Type B pancreatic cell (in vitro differentiated cells): ENCODE results near the gene TIMM22. TPM values are rescaled to one million over a fixed set of nuclear protein-coding genes. Genes with fewer than 3 reads are reported as not detected.

Experiments
- DNase-seq: peaks from one replicate; pipeline ENCODE4 v3.0.0; 2021; ENCODE audit warnings: mixed read lengths; ENCODE audit not compliant: unreplicated experiment; ENCODE audit errors: extremely low spot score
- H3K27ac Mint-ChIP-seq: 2 replicates; pipeline ENCODE4 v1.8.0; 2021; ENCODE audit warnings: mild to moderate bottlenecking, mixed read lengths
- H3K27me3 Mint-ChIP-seq: 2 replicates; pipeline ENCODE4 v1.8.0; 2021; ENCODE audit warnings: mixed read lengths
- H3K36me3 Mint-ChIP-seq: 2 replicates; pipeline ENCODE4 v1.8.0; 2021; ENCODE audit warnings: mixed read lengths
- H3K4me1 Mint-ChIP-seq: one replicate; pipeline ENCODE4 v1.8.0; 2021; ENCODE audit warnings: mixed read lengths; ENCODE audit not compliant: unreplicated experiment
- H3K4me3 Mint-ChIP-seq: 2 replicates; pipeline ENCODE4 v1.8.0; 2021; ENCODE audit warnings: mild to moderate bottlenecking, mixed read lengths
- H3K9me3 Mint-ChIP-seq: 2 replicates; pipeline ENCODE4 v1.8.0; 2021; ENCODE audit warnings: mixed read lengths
- CTCF ChIP-seq: fragments of 200-600 bp; sonication (generic); conservative IDR thresholded peaks from 2 replicates; pipeline ENCODE4 v1.5.0; 2021; ENCODE audit warnings: antibody characterized with exemption, mild to moderate bottlenecking
- total RNA-seq: library from RNA; stranded (reverse); gene quantifications from 2 replicates; pipeline ENCODE4 v1.2.1, GENCODE V29; 2021; ENCODE audit warnings: low replicate concordance

The TIMM22 gene
- total RNA-seq, 1 donor from 2014 or later, result 20.1 TPM

GRCh38 chr17:1008008-1008761 is 11.3 kb downstream of the TIMM22 start:
- Mint-ChIP-seq H3K27me3 (no peaks in the 10 kb centered on the region), H3K4me1 (peaks cover 13% of the 10 kb centered on the region), H3K27ac (no peak overlapping the region), H3K4me3 (no peak overlapping the region), H3K9me3 (no peaks in the 10 kb centered on the region), H3K36me3 (no peaks in the 10 kb centered on the region)
- no peak for DNase-seq
- no peak for TF ChIP-seq CTCF

- no peak for DNase-seq
- H3K4me1 Mint-ChIP-seq, result peaks cover 9% of the 10 kb centered on the region
- no peak for TF ChIP-seq CTCF
- no peaks in the 10 kb centered on the region for H3K36me3 Mint-ChIP-seq
- no peaks in the 10 kb centered on the region for H3K27me3 Mint-ChIP-seq
- no peak overlapping the region for H3K27ac Mint-ChIP-seq
- no peaks in the 10 kb centered on the region for H3K9me3 Mint-ChIP-seq
- no peak overlapping the region for H3K4me3 Mint-ChIP-seq
Observed at GRCh38 chr17:1009229-1010085, 12.5 kb downstream of the TIMM22 start.

GRCh38 chr17:1010086-1010450 is 13.1 kb downstream of the TIMM22 start:
- H3K4me1 Mint-ChIP-seq, result peaks cover 7% of the 10 kb centered on the region
- no peak overlapping the region for H3K4me3 Mint-ChIP-seq
- no peak for DNase-seq
- H3K9me3 Mint-ChIP-seq, result no peaks in the 10 kb centered on the region
- no peak for TF ChIP-seq CTCF
- H3K27ac Mint-ChIP-seq, result no peak overlapping the region
- no peaks in the 10 kb centered on the region for H3K36me3 Mint-ChIP-seq
- H3K27me3 Mint-ChIP-seq, result no peaks in the 10 kb centered on the region

- no peak for TF ChIP-seq CTCF
- Mint-ChIP-seq H3K4me1 (peaks cover 1% of the 10 kb centered on the region), H3K27ac (no peak overlapping the region), H3K36me3 (no peaks in the 10 kb centered on the region), H3K9me3 (no peaks in the 10 kb centered on the region), H3K27me3 (no peaks in the 10 kb centered on the region), H3K4me3 (no peak overlapping the region)
- no peak for DNase-seq
Observed at GRCh38 chr17:1010586-1010985, 13.7 kb downstream of the TIMM22 start.

GRCh38 chr17:1011138-1011537 is 14.2 kb downstream of the TIMM22 start:
- H3K9me3 Mint-ChIP-seq, result no peaks in the 10 kb centered on the region
- no peak overlapping the region for H3K4me3 Mint-ChIP-seq
- TF ChIP-seq CTCF, result no peak
- DNase-seq, result no peak
- no peaks in the 10 kb centered on the region for H3K27me3 Mint-ChIP-seq
- H3K4me1 Mint-ChIP-seq, result no peaks in the 10 kb centered on the region
- no peak overlapping the region for H3K27ac Mint-ChIP-seq
- H3K36me3 Mint-ChIP-seq, result no peaks in the 10 kb centered on the region
